ENCODE results near the gene IRF2BP2.

IRF2BP2 gene

GRCh38 chr1:234612352-234613127, 2.6 kb upstream of the IRF2BP2 start:
- DNase-seq (ENCODE audit: low spot score) = peak; percentile 84

- DNase-seq (ENCODE audit: low spot score) = no peak
Measured at GRCh38 chr1:234611847-234612351, 1.9 kb upstream of the IRF2BP2 start.

GRCh38 chr1:234611225-234611846, 1.4 kb upstream of the IRF2BP2 start:
- DNase-seq (ENCODE audit: low spot score) = no peak

GRCh38 chr1:234610666-234611224, 767 bp upstream of the IRF2BP2 start:
- peak; percentile 95 for DNase-seq (ENCODE audit: low spot score)

- no peak for DNase-seq (ENCODE audit: low spot score)
Measured at GRCh38 chr1:234609691-234610042, 311 bp downstream of the IRF2BP2 start.

- no peak for DNase-seq (ENCODE audit: low spot score)
Measured at GRCh38 chr1:234608911-234609690, 877 bp downstream of the IRF2BP2 start.

GRCh38 chr1:234608025-234608910, 1.7 kb downstream of the IRF2BP2 start:
- DNase-seq (ENCODE audit: low spot score) = peak; percentile 76

- DNase-seq (ENCODE audit: low spot score) = no peak
Measured at GRCh38 chr1:234607109-234608024, 2.6 kb downstream of the IRF2BP2 start.

- DNase-seq (ENCODE audit: low spot score) = no peak
Measured at GRCh38 chr1:234606784-234607108, 3.2 kb downstream of the IRF2BP2 start.

GRCh38 chr1:234605983-234606783, 3.8 kb downstream of the IRF2BP2 start:
- DNase-seq (ENCODE audit: low spot score) = no peak

- DNase-seq (ENCODE audit: low spot score) = no peak
Measured at GRCh38 chr1:234605399-234605982, 4.5 kb downstream of the IRF2BP2 start.

GRCh38 chr1:234604495-234605398, 5.2 kb downstream of the IRF2BP2 start:
- DNase-seq (ENCODE audit: low spot score) = no peak

- DNase-seq (ENCODE audit: low spot score) = no peak
Measured at GRCh38 chr1:234603221-234604204, 6.5 kb downstream of the IRF2BP2 start.

- DNase-seq (ENCODE audit: low spot score) = peak; percentile 86
Measured at GRCh38 chr1:234602334-234603220, 7.4 kb downstream of the IRF2BP2 start.

GRCh38 chr1:234601301-234602017, 8.5 kb downstream of the IRF2BP2 start:
- no peak for DNase-seq (ENCODE audit: low spot score)
